NCI-H2107 treated with DMSO at 0.1 percent for 48 hours (cell line): Measurements from ENCODE around the gene CCDC38.

Experiments
- DNase-seq: peaks from one replicate; lab custom pipeline; 2025; ENCODE audit not compliant: unreplicated experiment; lab: John Stamatoyannopoulos, UW

CCDC38 gene

GRCh38 chr12:95962222-95962621 is 19.8 kb upstream of the CCDC38 start:
- no peak for DNase-seq

DNA sequence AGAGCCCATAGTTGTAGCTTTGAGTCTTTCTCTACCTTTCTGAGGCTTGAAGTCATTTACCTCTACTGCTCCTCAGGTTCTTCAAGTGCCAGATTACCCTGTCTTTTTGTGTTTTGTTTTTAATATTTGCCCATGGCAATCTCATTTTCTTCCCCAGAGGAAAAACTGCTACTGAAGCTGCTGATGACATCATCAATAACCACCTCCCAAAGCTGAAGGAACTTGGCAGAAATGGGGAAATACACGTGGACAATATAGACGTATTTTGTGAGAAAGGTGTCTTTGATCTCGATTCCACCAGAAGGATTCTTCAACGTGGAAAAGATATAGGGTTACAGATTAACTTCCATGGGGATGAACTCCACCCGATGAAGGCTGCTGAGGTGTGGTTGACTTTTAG is 17.8 kb upstream of the CCDC38 start:
- no peak for DNase-seq

- DNase-seq = peak; percentile 34
Measured at GRCh38 chr12:95959107-95959506, 16.7 kb upstream of the CCDC38 start.

DNA sequence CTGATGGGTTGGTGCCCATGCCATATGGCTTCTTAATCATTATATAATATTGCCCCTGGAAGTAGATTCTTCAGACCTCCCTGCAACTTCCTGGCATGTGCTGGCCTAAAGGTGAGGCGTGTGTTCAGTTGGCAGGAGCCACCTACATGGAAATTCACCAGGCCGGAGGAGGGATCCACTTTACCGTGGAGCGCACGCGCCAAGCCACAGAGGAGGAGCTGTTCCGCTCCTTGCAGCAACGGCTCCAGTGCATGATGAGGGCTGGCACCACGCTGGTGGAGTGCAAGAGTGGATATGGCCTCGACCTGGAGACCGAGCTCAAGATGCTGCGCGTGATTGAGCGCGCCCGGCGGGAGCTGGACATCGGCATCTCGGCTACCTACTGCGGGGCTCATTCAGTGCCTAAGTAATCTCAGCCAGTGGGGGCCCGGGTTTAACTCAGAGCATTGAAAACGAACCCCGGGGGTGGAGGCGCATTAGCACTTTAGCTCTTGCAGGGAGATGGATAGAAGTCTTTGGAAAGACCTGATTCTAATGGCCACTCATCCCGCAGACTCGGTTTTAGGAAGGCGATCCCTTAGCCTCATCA is 14.2 kb upstream of the CCDC38 start:
- no peak for DNase-seq

GRCh38 chr12:95955549-95956159 is 13.2 kb upstream of the CCDC38 start:
- DNase-seq = no peak

DNA sequence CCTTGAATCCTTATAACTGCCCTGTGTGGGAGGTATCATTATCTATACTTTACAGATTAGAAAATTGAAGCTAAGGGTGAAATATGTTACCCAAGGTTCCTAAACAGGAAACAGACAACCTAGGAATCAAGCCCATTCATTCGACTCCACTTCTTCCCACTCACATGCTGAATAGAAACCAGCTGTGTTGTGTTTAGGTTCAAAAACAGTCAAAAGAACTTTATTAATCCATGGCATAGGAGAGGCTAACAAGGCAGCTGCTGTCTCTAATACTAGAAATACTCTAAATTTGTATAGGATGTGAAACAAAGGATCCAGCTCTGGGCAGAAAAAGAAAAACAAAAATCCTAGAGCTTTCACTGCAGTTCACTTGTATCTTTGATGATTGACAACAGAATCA is 10.6 kb upstream of the CCDC38 start:
- no peak for DNase-seq

- DNase-seq = no peak
Measured at GRCh38 chr12:95951515-95951914, 9.1 kb upstream of the CCDC38 start.

DNA sequence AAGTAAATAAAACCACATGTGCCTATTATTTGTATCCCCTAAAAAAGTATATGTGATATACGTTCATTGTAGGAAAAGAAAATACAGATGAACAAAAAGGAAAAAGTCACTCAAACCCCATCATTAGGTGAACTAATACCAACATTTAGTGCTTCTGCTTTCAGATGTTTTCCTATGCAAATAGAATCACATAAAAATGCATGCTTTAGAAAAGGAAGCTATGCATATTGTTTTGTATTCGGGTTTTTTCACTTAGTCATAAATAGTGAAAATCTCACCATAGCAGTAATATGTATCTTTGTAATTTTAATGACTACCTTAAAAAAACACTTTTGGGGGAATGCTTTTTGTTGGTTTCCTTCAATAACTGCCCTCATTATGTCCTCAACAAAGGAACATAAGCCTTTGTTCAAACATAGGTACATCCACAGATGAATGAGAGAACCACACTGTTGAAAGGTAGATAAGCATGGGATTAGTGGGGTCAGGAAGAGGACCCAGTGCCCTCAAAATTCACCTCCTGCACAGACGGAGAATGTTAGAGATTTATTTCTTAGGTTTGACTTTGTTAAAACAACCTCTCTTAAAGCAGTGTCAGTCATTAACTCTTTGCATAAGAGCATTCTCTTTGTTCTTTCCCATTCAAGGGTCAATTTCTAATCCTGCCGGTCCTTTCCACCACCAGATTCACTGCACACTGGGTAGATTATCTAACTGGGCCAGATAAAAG is 7.2 kb upstream of the CCDC38 start:
- no peak for DNase-seq

GRCh38 chr12:95944108-95944704 is 1.8 kb upstream of the CCDC38 start:
- no peak for DNase-seq

- no peak for DNase-seq
Measured at GRCh38 chr12:95943330-95943842, 972 bp upstream of the CCDC38 start, which contains the start of gene AMDHD1. Gene AMDHD1, plus strand, starts transcription at chr12:95943331. Its CDS starts 68 bp downstream, at chr12:95943399.

DNA sequence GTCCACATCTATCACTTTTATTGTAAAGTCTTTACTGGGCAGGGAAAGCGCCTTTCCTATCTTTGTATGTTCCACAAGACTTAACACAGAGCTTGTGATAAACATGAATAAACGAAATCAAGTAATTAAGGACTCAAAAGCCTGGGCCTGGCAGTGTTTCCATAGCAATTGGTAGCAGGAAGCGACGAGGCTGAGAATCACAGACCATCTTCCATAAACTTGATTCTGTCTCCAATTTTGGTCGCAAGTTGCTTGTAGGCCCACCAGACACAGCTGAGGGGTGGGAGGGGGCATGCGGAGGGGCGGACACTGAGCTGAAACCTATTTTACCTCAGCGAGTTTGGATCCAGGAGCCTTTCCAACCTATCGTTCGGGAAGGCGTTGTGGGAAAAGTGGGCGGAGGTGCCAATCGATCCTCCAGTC is 302 bp downstream of the CCDC38 start:
- no peak for DNase-seq

DNA sequence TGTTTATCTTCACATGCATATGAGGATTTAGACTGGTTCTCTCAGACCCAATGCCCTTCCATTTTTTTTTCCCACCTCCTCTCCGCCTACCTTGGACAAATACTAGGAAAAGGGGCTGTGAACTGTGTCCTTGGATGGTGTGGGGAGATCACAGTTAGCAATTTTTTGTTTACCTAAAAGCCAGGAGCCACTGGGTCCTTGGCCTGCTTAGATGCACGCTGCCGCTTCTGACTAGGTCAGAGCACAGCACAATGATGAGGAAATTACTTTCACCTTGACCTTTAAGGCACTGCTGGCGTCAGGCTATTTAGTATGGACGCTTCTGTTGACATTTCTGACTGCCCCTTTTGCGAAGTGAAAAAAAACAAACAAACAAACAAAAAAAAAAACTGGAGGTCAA is 1.9 kb downstream of the CCDC38 start:
- DNase-seq = no peak

DNA sequence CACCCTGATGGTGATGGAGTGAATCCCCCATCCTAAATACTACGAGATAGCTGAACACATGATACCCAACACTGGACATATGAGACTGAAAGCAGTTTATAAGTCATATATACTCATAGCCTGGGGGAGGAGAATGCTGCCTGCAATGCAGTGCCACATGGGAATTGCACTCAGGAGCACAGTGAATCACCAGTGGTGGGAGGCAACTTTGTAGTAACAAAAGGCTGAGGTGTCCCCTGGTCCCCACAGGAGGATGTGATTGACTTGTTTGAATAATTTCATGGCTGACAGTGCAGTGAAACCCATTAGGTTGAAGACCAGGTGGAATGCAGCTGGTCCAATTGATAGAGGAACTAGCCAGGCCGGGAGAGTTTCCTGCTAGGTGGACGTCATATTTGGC is 20.2 kb downstream of the CCDC38 start:
- no peak for DNase-seq

GRCh38 chr12:95919110-95919509 is 23.3 kb downstream of the CCDC38 start:
- no peak for DNase-seq

DNA sequence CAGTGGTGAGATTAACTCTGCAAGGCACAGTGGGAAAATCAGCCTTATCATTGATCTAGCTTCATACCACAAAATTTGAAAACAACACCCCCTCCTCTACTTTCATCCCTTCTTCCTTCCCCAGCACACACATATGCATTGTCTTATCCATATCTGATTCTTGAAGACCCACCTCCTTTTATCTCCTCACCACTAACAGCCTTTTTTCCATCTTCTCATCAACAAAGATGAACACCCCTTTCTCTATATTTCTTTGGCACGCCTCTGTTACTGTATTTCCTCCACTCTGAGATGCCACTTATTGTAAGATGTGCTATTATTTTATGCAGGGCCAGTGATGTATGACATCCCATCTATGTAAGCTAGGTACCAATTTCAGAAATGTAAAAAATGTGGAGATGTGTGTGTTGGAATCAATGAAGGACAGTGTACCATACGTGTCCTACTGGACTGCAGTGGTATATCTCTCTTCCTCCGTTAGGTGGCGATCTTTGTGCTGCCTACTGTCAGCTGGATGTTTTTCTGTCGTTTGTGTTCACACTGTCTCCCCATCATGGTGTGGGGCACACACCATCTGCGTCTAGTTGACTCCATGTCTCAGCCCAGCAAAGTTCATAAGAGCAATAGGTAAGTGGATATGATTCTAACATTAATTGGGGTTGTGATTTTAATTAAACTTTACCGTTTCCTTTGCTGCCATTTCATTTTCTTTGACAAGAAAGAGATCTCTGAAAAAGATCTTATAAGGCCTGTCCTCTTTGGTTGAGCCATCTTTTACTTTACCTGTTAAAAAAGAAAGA is 24.0 kb downstream of the CCDC38 start:
- DNase-seq = peak; percentile 38

DNA sequence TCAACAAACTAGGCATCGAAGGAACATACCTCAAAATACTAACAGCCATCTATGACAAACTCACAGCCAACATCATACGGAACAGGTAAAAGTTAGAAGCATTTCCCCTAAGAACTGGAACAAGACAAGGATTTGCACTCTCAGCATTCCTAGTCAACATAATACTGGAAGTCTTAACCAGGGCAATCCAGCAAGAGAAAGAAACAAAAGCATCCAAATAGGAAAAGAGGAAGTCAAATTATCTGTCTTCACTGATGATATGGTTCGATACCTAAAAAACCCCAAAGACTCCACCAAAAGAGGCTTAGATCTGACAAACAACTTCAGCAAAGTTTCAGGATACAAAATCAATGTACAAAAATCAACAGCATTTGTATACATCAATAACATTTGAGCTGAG is 32.5 kb downstream of the CCDC38 start:
- no peak for DNase-seq

DNA sequence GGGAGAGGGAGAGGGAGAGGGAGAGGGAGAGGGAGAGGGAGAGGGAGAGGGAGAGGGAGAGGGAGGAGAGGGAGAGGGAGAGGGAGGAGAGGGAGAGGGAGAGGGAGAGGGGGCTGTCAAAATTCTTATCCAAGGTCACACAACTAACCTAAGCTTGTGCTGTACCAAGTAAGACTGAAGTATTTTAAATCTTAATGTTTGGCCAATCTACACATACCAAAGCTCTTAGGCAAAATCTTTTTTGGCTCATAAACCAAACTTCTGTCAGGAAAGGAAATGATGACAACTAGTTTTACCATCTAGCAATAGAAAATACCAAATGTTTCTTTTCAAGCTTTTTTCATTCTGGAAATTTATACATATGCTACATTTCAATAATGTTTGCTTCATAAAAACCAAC is 33.8 kb downstream of the CCDC38 start:
- no peak for DNase-seq

GRCh38 chr12:95898081-95898480 is 44.3 kb downstream of the CCDC38 start:
- no peak for DNase-seq

- no peak for DNase-seq
Measured at GRCh38 chr12:95896846-95897245, 45.6 kb downstream of the CCDC38 start.

DNA sequence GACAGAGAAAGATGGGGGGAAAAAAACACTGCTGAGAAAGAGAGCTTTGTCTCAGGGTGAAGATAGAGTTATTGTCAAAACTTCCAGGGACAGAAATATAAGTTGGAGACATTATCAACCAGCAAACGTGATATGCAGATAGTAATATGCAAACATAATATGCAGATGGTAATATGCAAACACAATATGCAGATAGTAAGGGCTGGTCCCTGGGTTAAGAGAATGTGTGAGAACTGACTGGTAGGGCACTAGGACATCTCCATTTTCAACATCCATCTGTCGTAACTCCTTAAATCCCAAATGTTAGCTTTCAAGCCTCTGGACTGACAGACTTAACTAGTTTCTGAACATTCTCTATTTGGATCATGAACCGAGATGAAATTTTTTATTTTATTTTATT is 51.5 kb downstream of the CCDC38 start:
- DNase-seq = no peak

DNA sequence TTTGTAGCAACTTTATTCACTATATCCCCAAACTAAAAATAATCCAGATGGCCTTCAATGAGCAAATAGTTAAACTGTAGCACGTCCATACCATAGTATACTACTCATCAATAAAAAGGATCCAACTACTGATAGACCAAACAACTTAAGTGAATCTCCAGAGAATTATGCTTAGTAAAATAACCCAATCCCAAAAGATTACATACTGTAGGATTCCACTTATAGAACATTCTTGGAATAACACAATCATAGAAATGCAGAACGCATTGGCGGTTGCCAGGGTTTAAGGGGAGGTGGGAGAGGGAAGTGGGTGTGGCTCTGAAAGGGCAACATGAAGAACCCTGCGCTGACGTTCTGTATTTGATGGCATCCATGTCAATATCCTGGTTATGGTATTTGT is 55.1 kb downstream of the CCDC38 start:
- DNase-seq = no peak
